HCT116 (cell line): Measurements from ENCODE around the gene SUSD2. TPM values are rescaled to one million over a fixed set of nuclear protein-coding genes. Genes with fewer than 3 reads are reported as not detected.

Experiments
- ATAC-seq: fragments of 200-7000 bp; cut with Tn5 transposase; 2 replicates; pipeline ENCODE4 v1.9.1; 2020; ENCODE audit warnings: mild to moderate bottlenecking, moderate library complexity
- BruUV-seq: library from RNA; stranded (reverse); fragments of 400-500 nt; replicated peaks from 2 replicates; lab custom pipeline; 2021; lab: Mats Ljungman, UMichigan
- CTCF ChIA-PET: fragments of 300-600 bp; sonication (Branson Sonifier 250); formaldehyde crosslinking; loops from one replicate; lab custom pipeline; 2021; ENCODE audit warnings: antibody characterized with exemption; lab: Charles Lee
- POLR2A ChIA-PET: fragments of 300-600, 350-600 bp; sonication (Branson Sonifier 250); formaldehyde crosslinking; loops from one replicate; lab custom pipeline; 2021; ENCODE audit warnings: antibody characterized with exemption; lab: Charles Lee
- RAD21 ChIA-PET, 2 experiments: fragments of 300-600 bp; sonication (Branson Sonifier 250); formaldehyde crosslinking; loops; one replicate each; lab custom pipeline; 2023; ENCODE audit warnings: low total read pairs in 2 of 2; ENCODE audit not compliant: uncharacterized antibody in 2 of 2, unreplicated experiment in 2 of 2, low non-redundant PET in 1 of 2; lab: Charles Lee
- DNase-seq: peaks from one replicate; pipeline ENCODE4 v3.0.0-alpha.2; 2010; ENCODE audit warnings: low read depth, low spot score
- H2AFZ ChIP-seq: fragments of 200-600 bp; shearing (Covaris generic), sonication (generic); 2 replicates; pipeline ENCODE4 v1.6.1; 2017; ENCODE audit warnings: low read depth, mixed run types, mixed read lengths, antibody characterized with exemption, low read length; ENCODE audit not compliant: poor library complexity, severe bottlenecking
- H3K27ac ChIP-seq: 2 replicates; pipeline ENCODE4 v1.5.1; 2012; ENCODE audit warnings: low read depth, low read length
- H3K27me3 ChIP-seq: fragments of 200-600 bp; sonication (generic); 2 replicates; pipeline ENCODE4 v1.6.1; 2016; ENCODE audit warnings: mixed run types, low read length, mixed read lengths; ENCODE audit not compliant: insufficient read depth
- H3K36me3 ChIP-seq, 2 experiments: fragments of 200-500 bp in 1 of 2; fragments of 200-600 bp in 1 of 2; sonication (Bioruptor generic) in 1 of 2; sonication (generic) in 1 of 2; 2 replicates each; pipeline versions ENCODE4 v1.5.1 to v1.6.1; 2014 to 2016; ENCODE audit warnings: low read length in 2 of 2, inconsistent platforms in 1 of 2, mixed read lengths in 1 of 2, mixed run types in 1 of 2; ENCODE audit not compliant: insufficient read depth in 2 of 2, control insufficient read depth in 1 of 2
- H3K4me1 ChIP-seq, 2 experiments: fragments of 200-600 bp in 1 of 2; sonication (generic) in 1 of 2; 2 replicates each; pipeline versions ENCODE4 v1.5.1 to v1.6.1; 2012 to 2017; ENCODE audit warnings: low read length in 2 of 2, inconsistent platforms in 1 of 2, mild to moderate bottlenecking in 1 of 2, mixed read lengths in 1 of 2, mixed run types in 1 of 2, moderate library complexity in 1 of 2; ENCODE audit not compliant: insufficient read depth in 2 of 2, control insufficient read depth in 1 of 2
- H3K4me2 ChIP-seq: fragments of 200-600 bp; sonication (generic); 2 replicates; pipeline ENCODE4 v1.6.1; 2017; ENCODE audit warnings: mixed run types, low read length, mixed read lengths
- H3K4me3 ChIP-seq, 2 experiments: fragments of 200-600 bp in 1 of 2; sonication (generic) in 1 of 2; replicated peaks in 1 of 2; 2 replicates each; pipeline ENCODE4 v1.5.1; 2011 to 2016; ENCODE audit warnings: low read length in 2 of 2, control low read depth in 1 of 2, low read depth in 1 of 2, mild to moderate bottlenecking in 1 of 2, mixed read lengths in 1 of 2, mixed run types in 1 of 2
- H3K79me2 ChIP-seq: fragments of 200-600 bp; sonication (generic); 2 replicates; pipeline ENCODE4 v1.6.1; 2017; ENCODE audit warnings: mild to moderate bottlenecking, mixed run types, low read length, moderate library complexity, mixed read lengths; ENCODE audit not compliant: insufficient read depth
- H3K9ac ChIP-seq: fragments of 200-600 bp; sonication (generic); 2 replicates; pipeline ENCODE4 v1.6.1; 2016; ENCODE audit warnings: low read length, mixed read lengths
- H3K9me2 ChIP-seq: fragments of 200-600 bp; sonication (generic), shearing (Covaris generic); 2 replicates; pipeline ENCODE4 v1.6.1; 2017; ENCODE audit warnings: mixed run types, mild to moderate bottlenecking, moderate library complexity; ENCODE audit not compliant: insufficient read depth
- H3K9me3 ChIP-seq, 2 experiments: fragments of 200-500 bp in 1 of 2; fragments of 200-600 bp in 1 of 2; sonication (Bioruptor generic) in 1 of 2; sonication (generic) in 1 of 2; 2 replicates each; pipeline ENCODE4 v1.6.1; 2014 to 2017; ENCODE audit warnings: low read length in 2 of 2, mixed read lengths in 2 of 2, inconsistent platforms in 1 of 2, low read depth in 1 of 2, mild to moderate bottlenecking in 1 of 2, mixed run types in 1 of 2, moderate library complexity in 1 of 2; ENCODE audit not compliant: control insufficient read depth in 1 of 2, insufficient read depth in 1 of 2
- H4K20me1 ChIP-seq: fragments of 200-600 bp; sonication (generic), shearing (Covaris generic); 2 replicates; pipeline ENCODE4 v1.6.1; 2017; ENCODE audit warnings: mixed run types, mild to moderate bottlenecking, moderate library complexity; ENCODE audit not compliant: insufficient read depth
- CBX3 ChIP-seq: IDR thresholded peaks from 2 replicates; pipeline ENCODE4 v1.6.1; 2012; ENCODE audit warnings: low read depth
- CEBPB ChIP-seq: IDR thresholded peaks from 2 replicates; pipeline ENCODE4 v1.6.1; 2012; ENCODE audit warnings: low read depth
- ELF1 ChIP-seq: IDR thresholded peaks from 2 replicates; pipeline ENCODE4 v1.6.1; 2012; ENCODE audit warnings: low read depth, borderline replicate concordance
- EZH2phosphoT487 ChIP-seq: fragments of 200-600 bp; IDR thresholded peaks from 2 replicates; pipeline ENCODE4 v1.6.1; 2018; ENCODE audit warnings: antibody characterized with exemption, borderline replicate concordance
- POLR2A ChIP-seq: IDR thresholded peaks from 2 replicates; pipeline ENCODE4 v1.7.0; 2011; ENCODE audit warnings: borderline replicate concordance; ENCODE audit not compliant: insufficient read depth, insufficient read length; ENCODE audit errors: extremely low read depth
- POLR2AphosphoS5 ChIP-seq: IDR thresholded peaks from 2 replicates; pipeline ENCODE4 v1.6.1; 2011; ENCODE audit warnings: mild to moderate bottlenecking, low read depth, low read length, moderate library complexity
- ZFX ChIP-seq: fragments of 450-650 bp; IDR thresholded peaks from 2 replicates; pipeline ENCODE4 v1.6.1; 2017
- intact Hi-C: fragments of 100-400 bp; cut with micrococcal nuclease; formaldehyde crosslinking; loops from 2 replicates; pipeline ENCODE4 v1.10.0; 2022
- total RNA-seq: library from RNA; stranded (reverse); gene quantifications from one replicate; pipeline ENCODE4 v1.2.1, GENCODE V29; 2021; ENCODE audit not compliant: unreplicated experiment
- TF ChIP-seq, protein P1 (sequence below): IDR thresholded peaks from 2 replicates; pipeline ENCODE4 v1.6.1; 2012
- TF ChIP-seq, protein P2 (sequence below): IDR thresholded peaks from 2 replicates; pipeline ENCODE4 v1.6.1; 2012; ENCODE audit warnings: low read depth
- TF ChIP-seq, protein P3 (sequence below): IDR thresholded peaks from 2 replicates; pipeline ENCODE4 v1.6.1; 2012

SUSD2 gene
- total RNA-seq, 1 experiment from 2014 or later: 6.6 TPM

DNA sequence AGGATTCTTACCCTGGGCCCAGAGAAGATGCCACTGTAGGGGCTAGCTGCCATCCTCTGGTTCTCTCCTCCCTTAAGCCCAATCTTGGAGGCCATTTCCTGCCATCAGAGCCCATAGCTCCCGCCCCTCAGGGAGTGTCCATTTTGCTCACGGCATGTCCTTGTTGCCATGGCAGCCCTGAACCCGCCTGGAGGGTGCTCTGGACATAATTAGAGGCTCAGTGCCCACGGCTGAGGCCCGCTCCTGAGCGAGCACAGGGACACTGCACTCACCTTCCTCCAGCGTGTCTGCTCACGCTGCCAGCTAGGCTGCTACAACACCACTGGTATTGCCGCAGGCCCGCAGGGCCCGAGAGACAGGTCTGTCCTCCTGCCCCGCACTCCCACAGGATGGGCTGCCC lies 11.1 kb upstream of the SUSD2 start:
- Histone ChIP-seq H3K9me3 (no peaks in the 10 kb centered on the region), H3K9me2 (no peaks in the 10 kb centered on the region), H3K4me3 (no peak overlapping the region), H3K79me2 (no peaks in the 10 kb centered on the region), H3K36me3 (peaks cover 0 to 13% of the 10 kb centered on the region in 2 experiments; a peak in 3 of 4 replicates), H3K9ac (no peak overlapping the region), H3K27ac (no peak overlapping the region), H2AFZ (no peak overlapping the region), H4K20me1 (no peaks in the 10 kb centered on the region), H3K4me1 (peaks cover 0 to 3% of the 10 kb centered on the region in 2 experiments; a peak in 1 of 4 replicates), H3K4me2 (no peak overlapping the region), H3K27me3 (no peaks in the 10 kb centered on the region)
- BruUV-seq: no TSS peak
- POLR2A ChIA-PET: no interaction called here
- TF ChIP-seq POLR2AphosphoS5 (no peak), CBX3 (no peak), POLR2A (no peak), ELF1 (no peak), ZFX (no peak), EZH2phosphoT487 (no peak), CEBPB (no peak)
- TF ChIP-seq, protein P1, sequence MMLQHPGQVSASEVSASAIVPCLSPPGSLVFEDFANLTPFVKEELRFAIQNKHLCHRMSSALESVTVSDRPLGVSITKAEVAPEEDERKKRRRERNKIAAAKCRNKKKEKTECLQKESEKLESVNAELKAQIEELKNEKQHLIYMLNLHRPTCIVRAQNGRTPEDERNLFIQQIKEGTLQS: no peak
- TF ChIP-seq, protein P2, sequence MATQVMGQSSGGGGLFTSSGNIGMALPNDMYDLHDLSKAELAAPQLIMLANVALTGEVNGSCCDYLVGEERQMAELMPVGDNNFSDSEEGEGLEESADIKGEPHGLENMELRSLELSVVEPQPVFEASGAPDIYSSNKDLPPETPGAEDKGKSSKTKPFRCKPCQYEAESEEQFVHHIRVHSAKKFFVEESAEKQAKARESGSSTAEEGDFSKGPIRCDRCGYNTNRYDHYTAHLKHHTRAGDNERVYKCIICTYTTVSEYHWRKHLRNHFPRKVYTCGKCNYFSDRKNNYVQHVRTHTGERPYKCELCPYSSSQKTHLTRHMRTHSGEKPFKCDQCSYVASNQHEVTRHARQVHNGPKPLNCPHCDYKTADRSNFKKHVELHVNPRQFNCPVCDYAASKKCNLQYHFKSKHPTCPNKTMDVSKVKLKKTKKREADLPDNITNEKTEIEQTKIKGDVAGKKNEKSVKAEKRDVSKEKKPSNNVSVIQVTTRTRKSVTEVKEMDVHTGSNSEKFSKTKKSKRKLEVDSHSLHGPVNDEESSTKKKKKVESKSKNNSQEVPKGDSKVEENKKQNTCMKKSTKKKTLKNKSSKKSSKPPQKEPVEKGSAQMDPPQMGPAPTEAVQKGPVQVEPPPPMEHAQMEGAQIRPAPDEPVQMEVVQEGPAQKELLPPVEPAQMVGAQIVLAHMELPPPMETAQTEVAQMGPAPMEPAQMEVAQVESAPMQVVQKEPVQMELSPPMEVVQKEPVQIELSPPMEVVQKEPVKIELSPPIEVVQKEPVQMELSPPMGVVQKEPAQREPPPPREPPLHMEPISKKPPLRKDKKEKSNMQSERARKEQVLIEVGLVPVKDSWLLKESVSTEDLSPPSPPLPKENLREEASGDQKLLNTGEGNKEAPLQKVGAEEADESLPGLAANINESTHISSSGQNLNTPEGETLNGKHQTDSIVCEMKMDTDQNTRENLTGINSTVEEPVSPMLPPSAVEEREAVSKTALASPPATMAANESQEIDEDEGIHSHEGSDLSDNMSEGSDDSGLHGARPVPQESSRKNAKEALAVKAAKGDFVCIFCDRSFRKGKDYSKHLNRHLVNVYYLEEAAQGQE: no peak
- TF ChIP-seq, protein P3, sequence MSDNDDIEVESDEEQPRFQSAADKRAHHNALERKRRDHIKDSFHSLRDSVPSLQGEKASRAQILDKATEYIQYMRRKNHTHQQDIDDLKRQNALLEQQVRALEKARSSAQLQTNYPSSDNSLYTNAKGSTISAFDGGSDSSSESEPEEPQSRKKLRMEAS: no peak
- RAD21 ChIA-PET: no interaction called here
- no peak for DNase-seq
- intact Hi-C loops: no loop called here
- CTCF ChIA-PET: no interaction called here
- no peak for ATAC-seq
